ENCODE results near the gene ANKRD13D.

The ANKRD13D gene

DNA sequence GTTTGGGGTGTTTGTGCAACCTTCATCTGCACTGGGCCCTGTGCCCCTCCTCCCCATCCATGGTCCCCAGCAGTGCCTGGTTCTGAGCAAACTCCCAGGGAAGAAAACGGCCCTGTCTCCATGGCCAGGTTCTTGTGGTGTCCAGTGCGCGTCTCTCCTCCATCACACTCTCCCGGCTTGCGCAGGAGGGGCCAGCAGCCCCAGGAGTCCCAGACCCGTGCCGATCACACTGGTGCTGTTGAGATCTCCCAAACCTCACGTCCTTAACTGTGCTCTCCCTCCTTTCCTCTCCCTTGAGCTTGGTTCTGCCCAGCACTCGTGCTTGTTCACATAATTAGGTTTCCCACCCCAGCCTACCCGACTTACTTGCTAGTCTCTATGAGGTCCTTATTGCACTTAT lies 33.8 kb upstream of the ANKRD13D start:
- Histone ChIP-seq H4K20me1 (ENCODE audit: control insufficient read depth, insufficient read depth, low read depth, low read length) (0 out of 2 replicates have a peak, but pooled peaks cover 3% of the 10 kb centered on the region), H3F3A (ENCODE audit: control insufficient read depth, insufficient read depth) (peaks cover 24% of the 10 kb centered on the region), H3K4me3 (ENCODE audit: low read length) (no peak overlapping the region), H3K27ac (ENCODE audit: low read depth, low read length) (no peak overlapping the region), H3K4me2 (ENCODE audit: low read length) (no peak overlapping the region), H3K4me1 (ENCODE audit: control insufficient read depth, low read length) (0 out of 2 replicates have a peak, but pooled peaks cover 2% of the 10 kb centered on the region), H3K9me3 (ENCODE audit: control insufficient read depth, insufficient read depth, low read length) (no peaks in the 10 kb centered on the region), H3K27me3 (ENCODE audit: control insufficient read depth, low read length) (no peaks in the 10 kb centered on the region), H3K9me2 (replicated peaks; ENCODE audit: control insufficient read depth, low read length) (no peaks in the 10 kb centered on the region), H3K79me2 (ENCODE audit: control insufficient read depth, low read length) (no peaks in the 10 kb centered on the region), H3K36me3 (ENCODE audit: control insufficient read depth, low read length) (peaks cover 69% of the 10 kb centered on the region)
- TF ChIP-seq EZH2phosphoT487 (IDR thresholded peaks at IDR 0.05; ENCODE audit: borderline replicate concordance, low read length) = no peak
- TF ChIP-seq CTCF (IDR thresholded peaks at IDR 0.05; ENCODE audit: low read depth, low read length, poor library complexity, severe bottlenecking) = no peak

GRCh38 chr11:67255864-67256263 lies 33.2 kb upstream of the ANKRD13D start:
- no peaks in the 10 kb centered on the region for H3K9me2 ChIP-seq (replicated peaks; ENCODE audit: control insufficient read depth, low read length)
- H3F3A ChIP-seq (ENCODE audit: control insufficient read depth, insufficient read depth) = peaks cover 24% of the 10 kb centered on the region
- H4K20me1 ChIP-seq (ENCODE audit: control insufficient read depth, insufficient read depth, low read depth, low read length) = 0 out of 2 replicates have a peak, but pooled peaks cover 3% of the 10 kb centered on the region
- no peak for TF ChIP-seq CTCF (IDR thresholded peaks at IDR 0.05; ENCODE audit: low read depth, low read length, poor library complexity, severe bottlenecking)
- TF ChIP-seq EZH2phosphoT487 (IDR thresholded peaks at IDR 0.05; ENCODE audit: borderline replicate concordance, low read length) = no peak
- H3K4me3 ChIP-seq (ENCODE audit: low read length) = no peak overlapping the region
- no peaks in the 10 kb centered on the region for H3K27me3 ChIP-seq (ENCODE audit: control insufficient read depth, low read length)
- no peak overlapping the region for H3K27ac ChIP-seq (ENCODE audit: low read depth, low read length)
- no peaks in the 10 kb centered on the region for H3K9me3 ChIP-seq (ENCODE audit: control insufficient read depth, insufficient read depth, low read length)
- 0 out of 2 replicates have a peak, but pooled peaks cover 2% of the 10 kb centered on the region for H3K4me1 ChIP-seq (ENCODE audit: control insufficient read depth, low read length)
- no peak overlapping the region for H3K4me2 ChIP-seq (ENCODE audit: low read length)
- H3K36me3 ChIP-seq (ENCODE audit: control insufficient read depth, low read length) = peaks cover 64% of the 10 kb centered on the region
- no peaks in the 10 kb centered on the region for H3K79me2 ChIP-seq (ENCODE audit: control insufficient read depth, low read length)

- Histone ChIP-seq H3F3A (ENCODE audit: control insufficient read depth, insufficient read depth) (peaks cover 24% of the 10 kb centered on the region), H3K9me2 (replicated peaks; ENCODE audit: control insufficient read depth, low read length) (no peaks in the 10 kb centered on the region), H3K27ac (ENCODE audit: low read depth, low read length) (no peak overlapping the region), H3K27me3 (ENCODE audit: control insufficient read depth, low read length) (no peaks in the 10 kb centered on the region), H3K9me3 (ENCODE audit: control insufficient read depth, insufficient read depth, low read length) (no peaks in the 10 kb centered on the region), H3K36me3 (ENCODE audit: control insufficient read depth, low read length) (peaks cover 56% of the 10 kb centered on the region), H4K20me1 (ENCODE audit: control insufficient read depth, insufficient read depth, low read depth, low read length) (0 out of 2 replicates have a peak, but pooled peaks cover 3% of the 10 kb centered on the region), H3K4me1 (ENCODE audit: control insufficient read depth, low read length) (peaks cover 8% of the 10 kb centered on the region), H3K4me2 (ENCODE audit: low read length) (no peak overlapping the region), H3K79me2 (ENCODE audit: control insufficient read depth, low read length) (no peaks in the 10 kb centered on the region), H3K4me3 (ENCODE audit: low read length) (no peak overlapping the region)
- TF ChIP-seq CTCF (IDR thresholded peaks at IDR 0.05; ENCODE audit: low read depth, low read length, poor library complexity, severe bottlenecking) (no peak), EZH2phosphoT487 (IDR thresholded peaks at IDR 0.05; ENCODE audit: borderline replicate concordance, low read length) (no peak)
Observed at GRCh38 chr11:67256477-67257135, 32.5 kb upstream of the ANKRD13D start.
